Measurements from ENCODE around the gene NPIPB2. TPM values are rescaled to one million over a fixed set of nuclear protein-coding genes. Genes with fewer than 3 reads are reported as not detected.

The NPIPB2 gene
- total RNA-seq, 1 donor, result 0.63 TPM

- H3K4me3 ChIP-seq (ENCODE audit: low read depth, low read length), result peak overlapping the region; percentile 74
- peak; percentile 15 for DNase-seq (ENCODE audit: low read depth)
- TF ChIP-seq CTCF (IDR thresholded peaks at IDR 0.05; ENCODE audit: insufficient read depth, low read length), result no peak
Observed at GRCh38 chr16:11913425-11914079, 28.3 kb downstream of the NPIPB2 start.

- peak; percentile 52 for DNase-seq (ENCODE audit: low read depth)
- H3K4me3 ChIP-seq (ENCODE audit: low read depth, low read length), result no peak overlapping the region
- no peak for TF ChIP-seq CTCF (IDR thresholded peaks at IDR 0.05; ENCODE audit: insufficient read depth, low read length)
Observed at GRCh38 chr16:11909653-11910545, 31.9 kb downstream of the NPIPB2 start.

GRCh38 chr16:11907160-11907970 is 34.5 kb downstream of the NPIPB2 start:
- DNase-seq (ENCODE audit: low read depth), result no peak
- TF ChIP-seq CTCF (IDR thresholded peaks at IDR 0.05; ENCODE audit: insufficient read depth, low read length), result no peak
- no peak overlapping the region for H3K4me3 ChIP-seq (ENCODE audit: low read depth, low read length)

- no peak for DNase-seq (ENCODE audit: low read depth)
- no peak for TF ChIP-seq CTCF (IDR thresholded peaks at IDR 0.05; ENCODE audit: insufficient read depth, low read length)
- no peak overlapping the region for H3K4me3 ChIP-seq (ENCODE audit: low read depth, low read length)
Observed at GRCh38 chr16:11903906-11904305, 37.9 kb downstream of the NPIPB2 start.

- no peak overlapping the region for H3K4me3 ChIP-seq (ENCODE audit: low read depth, low read length)
- TF ChIP-seq CTCF (IDR thresholded peaks at IDR 0.05; ENCODE audit: insufficient read depth, low read length), result no peak
- no peak for DNase-seq (ENCODE audit: low read depth)
Observed at GRCh38 chr16:11901091-11901490, 40.8 kb downstream of the NPIPB2 start.

- no peak overlapping the region for H3K4me3 ChIP-seq (ENCODE audit: low read depth, low read length)
- peak; percentile 72 for DNase-seq (ENCODE audit: low read depth)
- no peak for TF ChIP-seq CTCF (IDR thresholded peaks at IDR 0.05; ENCODE audit: insufficient read depth, low read length)
Observed at GRCh38 chr16:11896486-11897176, 45.2 kb downstream of the NPIPB2 start.
